SK-N-MC (cell line): ENCODE data around the gene PPP6C.

Experiments used
- EZH2 ChIP-seq: fragments of 200-600 bp; sonication (generic); IDR thresholded peaks from one replicate; pipeline ENCODE4 v1.6.1; 2017; ENCODE audit warnings: antibody characterized with exemption
- POLR2AphosphoS5 ChIP-seq: IDR thresholded peaks from 2 replicates; pipeline ENCODE4 v1.6.1; 2012; ENCODE audit warnings: mild to moderate bottlenecking, low read depth, low read length, borderline replicate concordance

DNA sequence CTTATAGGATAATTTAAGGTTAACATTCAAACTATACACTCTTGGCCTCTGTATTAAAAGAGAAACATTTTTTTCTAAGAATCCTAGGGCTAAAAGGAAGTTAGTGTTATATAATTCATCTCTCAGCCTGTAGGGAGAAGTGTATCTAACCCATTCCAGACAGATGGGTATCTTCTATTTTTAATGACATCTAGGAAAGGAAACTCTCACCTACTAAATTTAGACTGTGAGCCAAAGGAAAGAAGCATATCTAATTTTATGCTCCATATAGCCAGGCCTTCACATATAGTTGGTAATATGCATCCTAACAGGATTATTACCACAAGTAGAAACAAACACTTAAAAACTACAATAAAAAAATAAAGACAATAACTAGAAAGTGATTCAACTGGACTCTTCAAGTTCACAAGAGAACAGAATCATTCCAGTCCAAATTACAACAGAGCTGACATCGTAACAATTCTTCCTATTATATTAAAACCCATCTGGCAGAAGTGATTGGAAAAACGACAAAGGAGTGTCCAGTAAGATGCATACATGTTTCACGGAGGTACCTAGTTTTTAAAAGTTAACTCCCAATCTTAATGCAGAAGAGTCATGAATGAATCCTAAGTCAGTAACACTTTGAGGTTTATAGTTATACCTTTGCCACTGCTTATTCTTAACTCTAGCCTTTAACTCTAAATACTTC lies 85.7 kb downstream of the PPP6C start:
- TF ChIP-seq POLR2AphosphoS5 (no peak), EZH2 (no peak)
